Fibroblast of skin of left quadriceps (primary cell): ENCODE data around the gene FCF1.
"Not testable (repeated sequence)": the region's sequence is repeated elsewhere in the genome, so short reads cannot be mapped to it uniquely, and the experiment has no call there.

ENCODE experiments used
- DNase-seq, 2 experiments: peaks; one replicate each; pipeline ENCODE4 v3.0.0-alpha.2; 2013; ENCODE audit warnings: low read depth in 2 of 2

FCF1 gene

DNA sequence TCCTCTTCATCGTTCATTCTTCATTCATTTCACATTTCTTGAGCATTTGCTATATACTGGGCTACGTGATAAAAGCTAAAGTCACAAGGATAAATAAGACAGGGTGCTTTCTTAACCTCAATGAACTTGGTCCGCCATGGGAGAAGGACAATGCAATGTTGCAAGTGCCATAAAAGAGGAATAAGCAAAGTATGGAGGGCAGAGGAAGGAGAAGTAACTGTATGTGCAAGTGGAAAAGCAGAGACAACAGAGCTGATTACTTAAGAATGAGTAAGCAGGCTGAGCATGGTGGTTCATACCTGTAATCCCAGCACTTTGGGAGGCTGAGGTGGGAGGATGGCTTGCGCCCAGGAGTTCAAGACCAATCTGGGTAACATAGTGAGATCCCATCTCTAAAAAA, 14.5 kb upstream of the FCF1 start:
- DNase-seq = no peak

- DNase-seq = no peak
Measured at GRCh38 chr14:74702293-74702692, 10.7 kb upstream of the FCF1 start.

DNA sequence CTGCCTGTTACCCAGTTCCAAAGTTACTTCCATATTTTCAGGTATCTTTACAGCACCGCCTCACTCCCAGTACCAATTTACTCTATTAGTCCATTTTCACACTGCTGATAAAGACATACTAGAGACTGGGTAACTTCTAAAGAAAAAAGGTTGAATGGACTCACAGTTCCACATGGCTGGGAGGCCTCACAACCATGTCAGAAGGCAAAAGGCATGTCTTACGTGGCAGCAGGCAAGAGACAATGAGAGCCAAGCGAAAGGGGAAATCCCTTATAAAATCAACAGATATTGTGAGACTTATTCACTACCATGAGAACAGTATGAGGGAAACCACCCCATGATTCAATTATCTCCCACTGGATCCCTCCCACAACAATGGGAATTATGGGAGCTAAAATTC, 9.9 kb upstream of the FCF1 start:
- no peak for DNase-seq

GRCh38 chr14:74704656-74705055, 8.3 kb upstream of the FCF1 start:
- DNase-seq = no peak

DNA sequence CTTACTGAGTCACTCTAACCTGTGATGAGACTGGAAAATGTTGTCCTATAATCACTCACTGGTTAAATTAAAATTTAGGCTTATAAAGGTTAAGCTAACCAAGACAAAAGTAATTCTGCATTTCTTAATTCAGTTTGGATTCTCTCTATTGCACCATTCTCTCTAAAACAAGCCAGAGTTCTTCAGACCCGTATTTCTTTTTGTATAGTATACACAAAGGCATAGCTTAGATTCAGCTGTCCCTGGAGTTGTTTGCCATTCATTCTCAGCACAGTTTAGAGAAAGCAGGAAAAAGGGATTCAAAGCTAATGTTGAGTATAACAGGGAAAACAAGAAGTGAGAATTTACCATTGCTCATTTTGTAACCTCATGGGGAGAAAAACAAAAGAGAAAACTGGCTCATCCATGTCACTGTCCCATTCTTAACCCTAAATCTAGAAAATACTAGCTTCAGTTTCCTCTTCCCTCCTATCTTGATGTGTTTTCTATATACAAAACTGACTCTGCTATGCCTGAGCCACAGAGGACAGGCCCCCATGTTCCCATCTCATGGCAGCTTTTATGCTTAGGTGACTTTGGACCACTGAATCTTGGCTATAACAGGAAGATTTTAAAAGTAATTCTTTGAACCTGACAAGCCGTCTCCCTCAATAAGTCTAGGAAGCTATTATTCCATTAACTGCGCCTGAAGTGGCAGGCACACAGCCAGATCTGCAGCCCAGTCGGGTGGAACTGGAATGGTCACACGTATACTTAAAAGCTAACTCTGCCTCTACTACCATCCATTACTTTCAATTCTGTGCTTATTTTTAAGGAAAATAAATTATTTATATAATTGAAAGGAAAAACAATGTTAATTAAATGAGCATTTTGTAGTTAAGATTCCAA, 7.1 kb upstream of the FCF1 start:
- DNase-seq = no peak

DNA sequence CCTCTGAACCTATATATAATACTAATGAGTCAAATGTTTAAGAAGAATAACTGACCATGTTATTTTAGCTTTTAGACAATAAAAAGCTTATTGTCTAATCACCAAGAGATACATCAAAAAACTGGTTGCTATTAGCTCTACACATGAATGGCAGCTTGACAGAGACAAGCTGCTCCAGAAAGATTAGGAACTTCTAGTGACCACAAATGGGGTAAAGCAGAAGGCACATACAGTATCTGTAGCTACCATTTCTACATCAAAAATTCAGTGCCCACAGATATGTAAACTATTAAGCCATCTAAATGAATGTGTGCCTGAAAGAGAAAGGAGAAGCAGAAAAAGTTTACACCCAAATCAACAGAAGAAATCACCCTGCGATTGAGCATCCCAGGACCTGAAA, 2.5 kb upstream of the FCF1 start:
- no peak for DNase-seq

DNA sequence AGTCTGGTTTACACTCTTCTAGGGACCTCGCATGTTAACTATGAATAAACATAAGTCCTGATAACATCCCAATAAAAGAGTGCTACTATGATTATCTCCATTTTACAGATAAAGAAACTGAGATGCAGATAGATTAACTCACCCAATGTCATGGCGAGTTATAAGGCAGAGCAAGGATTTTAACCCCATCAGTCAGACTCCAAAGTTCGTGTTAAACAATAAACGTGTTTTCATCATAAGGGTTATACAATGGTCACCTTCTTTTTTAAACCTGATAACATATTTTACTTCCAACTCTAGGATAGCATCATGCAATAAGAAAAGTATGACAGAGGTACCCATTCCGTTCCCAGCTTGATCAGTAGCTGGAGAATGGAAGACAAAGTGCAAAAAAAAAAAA, 1.3 kb upstream of the FCF1 start:
- DNase-seq = no peak

- no peak for DNase-seq
Measured at GRCh38 chr14:74713395-74713735, 421 bp downstream of the FCF1 start.

GRCh38 chr14:74720526-74720925, 7.6 kb downstream of the FCF1 start:
- DNase-seq = peak; percentile 17 to 26

DNA sequence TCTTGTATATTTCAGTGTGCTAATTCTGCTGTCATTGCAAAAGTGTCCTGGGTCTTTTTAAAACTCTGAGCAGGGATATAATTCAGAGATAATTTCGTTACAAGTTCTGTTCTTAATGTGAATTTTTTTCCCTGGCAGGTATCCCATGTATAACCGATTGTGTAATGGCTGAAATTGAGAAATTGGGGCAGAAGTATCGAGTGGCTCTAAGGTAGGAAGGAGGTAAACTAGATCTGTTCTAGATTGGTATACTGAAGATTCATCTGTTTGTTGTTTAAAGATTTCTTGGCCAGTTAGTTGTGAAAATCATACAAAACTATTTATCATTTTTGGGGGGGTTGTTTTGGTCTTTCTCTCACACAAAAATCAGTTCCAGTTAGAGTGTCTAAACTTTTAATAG, 10.2 kb downstream of the FCF1 start:
- no peak for DNase-seq

GRCh38 chr14:74732387-74732786, 19.4 kb downstream of the FCF1 start:
- DNase-seq = no peak

DNA sequence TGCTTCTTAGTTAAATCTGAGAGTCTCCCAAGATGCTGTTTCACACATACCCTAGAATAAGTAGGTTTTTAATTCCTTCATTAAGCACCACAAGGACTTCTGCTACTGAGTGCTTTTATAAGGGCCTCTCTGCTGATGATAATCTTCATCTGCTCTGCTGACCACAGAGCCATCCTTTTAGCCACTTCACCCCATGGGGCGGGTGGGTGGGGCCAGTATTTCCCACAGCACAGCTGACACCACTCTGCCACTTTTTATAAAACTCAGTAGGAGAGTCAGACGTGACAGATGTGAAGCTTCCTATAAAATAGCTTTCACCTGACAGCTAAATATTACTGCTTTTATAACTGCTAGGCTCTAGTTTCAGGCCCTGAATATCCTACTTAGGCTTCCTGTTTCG, 20.3 kb downstream of the FCF1 start:
- DNase-seq = no peak

- DNase-seq = no peak
Measured at GRCh38 chr14:74735125-74735524, 22.2 kb downstream of the FCF1 start.

- no peak for DNase-seq
Measured at GRCh38 chr14:74737753-74738325, 24.9 kb downstream of the FCF1 start.

GRCh38 chr14:74739293-74740030, 26.5 kb downstream of the FCF1 start:
- DNase-seq = no peak

DNA sequence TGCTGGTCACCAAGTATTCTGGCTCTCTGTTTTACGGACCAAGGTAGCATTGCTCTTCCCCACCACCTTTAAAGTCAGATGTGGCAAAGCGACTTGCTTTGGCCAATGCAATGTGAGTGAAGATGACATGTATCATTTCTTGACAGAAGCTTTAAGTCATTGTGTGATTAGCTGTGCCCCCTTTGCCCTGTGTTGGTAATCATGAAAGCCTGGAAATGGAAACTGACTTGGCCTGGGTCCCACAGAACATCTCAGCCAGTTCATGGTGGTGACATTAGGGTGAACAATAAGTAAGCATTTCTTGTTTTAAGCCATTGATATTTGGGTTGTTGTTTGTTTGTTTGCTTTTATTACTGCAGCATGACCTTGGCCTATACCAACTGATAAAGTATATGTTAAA, 34.3 kb downstream of the FCF1 start:
- no peak for DNase-seq

GRCh38 chr14:74754157-74754556, 41.2 kb downstream of the FCF1 start:
- DNase-seq = no peak

- no peak for DNase-seq
Measured at GRCh38 chr14:74754899-74755298, 42.0 kb downstream of the FCF1 start.

DNA sequence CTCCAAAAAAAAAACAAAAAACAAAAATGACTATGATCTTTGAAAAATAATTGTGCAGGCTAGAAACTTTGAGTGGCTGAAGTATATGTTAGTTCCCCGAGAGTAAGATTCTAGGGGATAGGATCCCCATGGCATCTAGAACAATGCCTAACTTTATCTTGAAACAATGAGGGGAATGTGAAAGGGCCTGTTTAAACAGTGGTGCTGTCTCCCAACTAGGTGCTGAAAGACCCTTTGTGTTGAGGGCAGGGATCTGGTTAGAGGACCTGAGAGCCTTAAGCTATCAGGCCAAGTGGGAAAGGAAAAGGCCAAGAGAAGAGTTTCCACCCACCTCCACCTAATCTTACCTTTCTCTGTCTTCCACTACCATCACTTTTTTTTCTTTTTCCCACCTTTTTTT, 43.4 kb downstream of the FCF1 start:
- DNase-seq = no peak

GRCh38 chr14:74758505-74758904, 45.6 kb downstream of the FCF1 start:
- DNase-seq = not testable (repeated sequence)

DNA sequence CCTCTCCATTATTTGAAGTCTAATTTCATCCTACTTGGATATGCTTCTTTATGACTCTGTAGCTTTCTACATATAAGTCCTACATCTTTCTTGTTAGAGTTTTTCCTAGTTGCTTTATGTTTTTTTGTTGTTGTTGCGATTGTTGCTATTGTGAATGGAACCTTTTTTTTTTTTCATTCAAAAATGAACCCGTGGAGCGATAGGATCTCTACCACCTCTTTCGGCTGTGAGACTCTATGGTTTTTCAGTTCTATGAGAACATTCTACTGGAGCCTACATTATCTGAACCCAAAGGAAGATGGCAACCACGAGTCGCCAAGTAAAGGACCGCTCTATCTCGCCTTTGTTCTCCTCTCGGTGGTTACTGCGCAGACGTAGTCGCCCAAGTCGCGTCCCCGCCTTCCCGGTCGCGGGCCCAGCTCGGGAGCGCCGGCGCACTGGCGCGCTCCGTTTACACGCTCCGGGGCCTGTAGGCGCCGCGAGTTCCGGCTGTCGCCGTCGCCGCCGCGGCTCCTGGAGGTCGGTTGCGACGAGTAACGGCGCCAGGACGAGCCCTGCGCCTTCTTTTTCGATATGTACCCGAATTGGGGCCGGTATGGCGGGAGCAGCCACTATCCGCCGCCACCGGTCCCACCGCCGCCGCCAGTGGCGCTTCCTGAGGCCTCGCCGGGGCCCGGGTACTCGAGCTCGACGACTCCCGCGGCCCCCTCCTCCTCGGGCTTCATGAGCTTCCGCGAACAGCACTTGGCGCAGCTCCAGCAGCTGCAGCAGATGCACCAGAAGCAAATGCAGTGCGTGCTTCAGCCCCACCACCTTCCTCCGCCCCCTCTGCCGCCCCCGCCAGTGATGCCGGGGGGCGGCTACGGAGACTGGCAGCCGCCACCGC, 50.2 kb downstream of the FCF1 start, which contains the start of gene YLPM1:
YLPM1 (plus strand) TSS at position 400 of the 886 bp plus-strand sequence; CDS start at position 574, 174 bp downstream.
- DNase-seq = peak; percentile 95 to 96
